IMR-90 (cell line): ENCODE results near the gene B3GALT4. TPM values are rescaled to one million over a fixed set of nuclear protein-coding genes. Genes with fewer than 3 reads are reported as not detected.

Experiments
- ATAC-seq: fragments of 200-7000 bp; cut with Tn5 transposase; 2 replicates; pipeline ENCODE4 v1.9.1; 2020; ENCODE audit warnings: low read depth, mild to moderate bottlenecking, moderate library complexity
- BruUV-seq: library from RNA; stranded (reverse); fragments of 400-500 nt; replicated peaks from 2 replicates; lab custom pipeline; 2021; lab: Mats Ljungman, UMichigan
- CTCF ChIA-PET: fragments of 300-600 bp; formaldehyde crosslinking; extraction: SDS; loops from one replicate; lab custom pipeline; 2021; ENCODE audit warnings: antibody characterized with exemption; lab: Yijun Ruan, JAX
- POLR2A ChIA-PET: fragments of 300-600 bp; sonication (Branson Sonifier 250); formaldehyde crosslinking; loops from one replicate; lab custom pipeline; 2022; ENCODE audit warnings: antibody characterized with exemption; ENCODE audit not compliant: unreplicated experiment; lab: Charles Lee
- DNase-seq: peaks from one replicate; pipeline ENCODE4 v3.0.0; 2013
- H2AFZ ChIP-seq: replicated peaks from 2 replicates; pipeline ENCODE3; 2013; ENCODE audit warnings: low read length, mild to moderate bottlenecking; ENCODE audit not compliant: poor library complexity
- H2AK5ac ChIP-seq: 2 replicates; pipeline ENCODE4 v1.6.1; 2013; ENCODE audit warnings: low read depth, low read length, inconsistent platforms
- H2AK9ac ChIP-seq: replicated peaks from 2 replicates; pipeline ENCODE3; 2013; ENCODE audit warnings: mild to moderate bottlenecking, low read depth, low read length, moderate library complexity; ENCODE audit not compliant: poor library complexity
- H2BK120ac ChIP-seq: 2 replicates; pipeline ENCODE4 v1.6.1; 2013; ENCODE audit warnings: low read depth, low read length, inconsistent platforms
- H2BK15ac ChIP-seq: 3 replicates; pipeline ENCODE4 v1.6.1; 2013; ENCODE audit warnings: low read depth, low read length, inconsistent platforms
- H2BK20ac ChIP-seq: 2 replicates; pipeline ENCODE4 v1.6.1; 2013; ENCODE audit warnings: low read depth, mild to moderate bottlenecking, inconsistent platforms, low read length, moderate library complexity
- H2BK5ac ChIP-seq: 2 replicates; pipeline ENCODE4 v1.6.1; 2013; ENCODE audit warnings: mild to moderate bottlenecking, low read depth, low read length, inconsistent platforms; ENCODE audit not compliant: poor library complexity, severe bottlenecking
- H3K14ac ChIP-seq: replicated peaks from 2 replicates; pipeline ENCODE4 v1.6.1; 2013; ENCODE audit warnings: low read depth, low read length, inconsistent platforms
- H3K18ac ChIP-seq: 2 replicates; pipeline ENCODE4 v1.6.1; 2013; ENCODE audit warnings: low read depth, low read length, control low read depth
- H3K23ac ChIP-seq: 2 replicates; pipeline ENCODE4 v1.6.1; 2013; ENCODE audit warnings: low read depth, low read length, inconsistent platforms
- H3K27ac ChIP-seq: 2 replicates; pipeline ENCODE4 v1.5.1; 2013; ENCODE audit warnings: mild to moderate bottlenecking, control low read depth, low read length; ENCODE audit not compliant: insufficient read depth
- H3K27me3 ChIP-seq: 2 replicates; pipeline ENCODE4 v1.6.1; 2013; ENCODE audit warnings: low read length; ENCODE audit not compliant: control insufficient read depth, insufficient read depth
- H3K36me3 ChIP-seq: 2 replicates; pipeline ENCODE4 v1.6.1; 2013; ENCODE audit warnings: low read length, mixed read lengths; ENCODE audit not compliant: control insufficient read depth, insufficient read depth
- H3K4ac ChIP-seq: 2 replicates; pipeline ENCODE4 v1.6.1; 2013; ENCODE audit warnings: low read depth, low read length, inconsistent platforms
- H3K4me1 ChIP-seq: 2 replicates; pipeline ENCODE4 v1.6.1; 2013; ENCODE audit warnings: low read length, mixed read lengths; ENCODE audit not compliant: control insufficient read depth, insufficient read depth
- H3K4me2 ChIP-seq: 2 replicates; pipeline ENCODE4 v1.6.1; 2013; ENCODE audit warnings: low read depth, mild to moderate bottlenecking, control low read depth, low read length, moderate library complexity
- H3K4me3 ChIP-seq: 2 replicates; pipeline ENCODE4 v1.5.1; 2013; ENCODE audit warnings: low read depth, mild to moderate bottlenecking, control low read depth, low read length, moderate library complexity; ENCODE audit not compliant: insufficient read depth
- H3K56ac ChIP-seq: 2 replicates; pipeline ENCODE4 v1.6.1; 2013; ENCODE audit warnings: low read length, inconsistent platforms; ENCODE audit not compliant: insufficient read depth; ENCODE audit errors: extremely low read depth
- H3K79me1 ChIP-seq, 2 experiments: 2 replicates each; pipeline ENCODE4 v1.6.1; 2013; ENCODE audit warnings: low read length in 2 of 2, inconsistent platforms in 1 of 2, low read depth in 1 of 2
- H3K9ac ChIP-seq: 2 replicates; pipeline ENCODE4 v1.6.1; 2013; ENCODE audit warnings: low read depth, low read length, control low read depth
- H3K9me1 ChIP-seq: 2 replicates; pipeline ENCODE4 v1.6.1; 2013; ENCODE audit warnings: low read length, inconsistent platforms; ENCODE audit not compliant: insufficient read depth
- H3K9me3 ChIP-seq: 2 replicates; pipeline ENCODE4 v1.6.1; 2013; ENCODE audit warnings: low read length; ENCODE audit not compliant: control insufficient read depth, insufficient read depth
- H4K20me1 ChIP-seq: 2 replicates; pipeline ENCODE4 v1.6.1; 2013; ENCODE audit warnings: low read length, inconsistent platforms; ENCODE audit not compliant: insufficient read depth
- H4K5ac ChIP-seq: 2 replicates; pipeline ENCODE4 v1.6.1; 2013; ENCODE audit warnings: mild to moderate bottlenecking, low read depth, low read length, control low read depth
- H4K8ac ChIP-seq, 2 experiments: 2 replicates each; pipeline ENCODE4 v1.6.1; 2013; ENCODE audit warnings: low read depth in 2 of 2, low read length in 2 of 2, control low read depth in 1 of 2, inconsistent platforms in 1 of 2
- H4K91ac ChIP-seq: 2 replicates; pipeline ENCODE4 v1.6.1; 2013; ENCODE audit warnings: low read depth, low read length, inconsistent platforms; ENCODE audit not compliant: insufficient read depth
- CEBPB ChIP-seq: IDR thresholded peaks from 2 replicates; pipeline ENCODE4 v1.6.1; 2012; ENCODE audit warnings: low read depth, low read length, improper control_type of control experiment
- CHD1 ChIP-seq: IDR thresholded peaks from 2 replicates; pipeline ENCODE4 v1.6.1; 2012; ENCODE audit warnings: low read depth, low read length, improper control_type of control experiment
- FOS ChIP-seq: fragments of 150-350 bp; IDR thresholded peaks from 2 replicates; pipeline ENCODE4 v1.6.1; 2016; ENCODE audit warnings: low read depth, low read length
- MAFK ChIP-seq: IDR thresholded peaks from 2 replicates; pipeline ENCODE4 v1.6.1; 2012; ENCODE audit warnings: low read depth, low read length, improper control_type of control experiment
- RCOR1 ChIP-seq: IDR thresholded peaks from 2 replicates; pipeline ENCODE4 v1.6.1; 2012; ENCODE audit warnings: mild to moderate bottlenecking, low read length, improper control_type of control experiment; ENCODE audit not compliant: insufficient replicate concordance
- RFX5 ChIP-seq: IDR thresholded peaks from 2 replicates; pipeline ENCODE4 v1.8.0; 2012; ENCODE audit warnings: low read depth, mild to moderate bottlenecking, low read length, moderate library complexity
- WGBS, 2 experiments: methylation state at CpG; one replicate each; pipeline versions ENCODE4 v1.1.5 to v1.1.7; 2013; ENCODE audit warnings: missing lambda C conversion rate in 2 of 2; ENCODE audit not compliant: insufficient read length in 1 of 2; ENCODE audit errors: extremely low coverage in 2 of 2; 5-methylcytosine and 5-hydroxymethylcytosine counted together
- dilution Hi-C: fragments of 300-500 bp; cut with HindIII; formaldehyde crosslinking; loops from one replicate; pipeline ENCODE4 v1.14.3; 2018; ENCODE audit warnings: low sequenced_read_pairs; ENCODE audit not compliant: unreplicated experiment
- in situ Hi-C: fragments of 300-500 bp; cut with MboI; formaldehyde crosslinking; loops from 3 replicates; pipeline ENCODE4 v1.14.3; 2019; ENCODE audit warnings: low sequenced_read_pairs, inconsistent platforms, mixed read lengths
- intact Hi-C: fragments of 100-400 bp; cut with micrococcal nuclease; formaldehyde crosslinking; loops from 2 replicates; pipeline ENCODE4 v1.10.0; 2022
- polyA plus RNA-seq, 3 experiments: library from polyadenylated mRNA; depleted of rRNA; stranded (reverse); fragments of >200 nt; gene quantifications; 2 replicates each; pipeline ENCODE4 v1.2.3, GENCODE V29; 2012; ENCODE audit warnings: low replicate concordance in 1 of 3
- total RNA-seq: library from RNA; depleted of rRNA; stranded (reverse); fragments of >200 nt; gene quantifications from 2 replicates; pipeline ENCODE4 v1.2.3, GENCODE V29; 2012
- TF ChIP-seq, protein P1 (sequence below): fragments of 150-350 bp; IDR thresholded peaks from 2 replicates; pipeline ENCODE4 v1.6.1; 2016; ENCODE audit warnings: low read depth, mild to moderate bottlenecking, low read length, moderate library complexity, borderline replicate concordance

Gene B3GALT4
- total and polyA plus RNA-seq, 2 of the 4 experiments (the other 2 are of a cell fraction): 0.70 to 0.72 TPM

DNA sequence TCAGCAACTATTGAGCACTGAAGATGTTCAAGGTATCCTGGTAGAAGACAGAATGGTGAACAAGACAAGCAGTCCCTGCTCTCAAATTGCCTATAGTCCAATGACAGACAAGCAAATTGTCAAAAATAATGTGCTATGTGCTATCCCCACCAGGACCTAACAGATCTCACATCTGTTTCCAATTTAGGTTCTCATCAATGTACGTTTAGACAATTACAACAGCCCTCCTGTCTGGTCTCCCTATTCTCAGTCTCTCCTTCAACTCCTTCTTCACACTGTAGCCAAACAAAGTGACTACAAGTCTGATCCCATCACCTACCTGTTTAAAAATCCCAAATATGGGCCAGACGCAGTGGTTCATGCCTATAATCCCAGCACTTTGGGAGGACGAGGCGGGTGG lies 29.4 kb downstream of the B3GALT4 start:
- H3K14ac ChIP-seq: no peak overlapping the region
- H2AK5ac ChIP-seq: no peak overlapping the region
- no peak overlapping the region for H4K91ac ChIP-seq
- WGBS, 2 experiments: 57% methylated on average over 1 of the region's 4 CpGs; no CpG with 5 or more reads in 1 of the 2 experiments
- H3K9me3 ChIP-seq: no peaks in the 10 kb centered on the region
- no peak overlapping the region for H2BK20ac ChIP-seq
- ChIA-PET CTCF (no interaction called here), POLR2A (no interaction called here)
- H3K36me3 ChIP-seq: peaks cover 19% of the 10 kb centered on the region
- H3K56ac ChIP-seq: no peak overlapping the region
- peaks cover 14 to 58% of the 10 kb centered on the region in 2 experiments for H3K79me1 ChIP-seq
- dilution Hi-C loops (no loop called here), in situ Hi-C loops (no loop called here), intact Hi-C loops (no loop called here)
- no peak for TF ChIP-seq CEBPB
- no peak for TF ChIP-seq RFX5
- TF ChIP-seq RCOR1: no peak
- no peak for TF ChIP-seq MAFK
- TF ChIP-seq, protein P1, sequence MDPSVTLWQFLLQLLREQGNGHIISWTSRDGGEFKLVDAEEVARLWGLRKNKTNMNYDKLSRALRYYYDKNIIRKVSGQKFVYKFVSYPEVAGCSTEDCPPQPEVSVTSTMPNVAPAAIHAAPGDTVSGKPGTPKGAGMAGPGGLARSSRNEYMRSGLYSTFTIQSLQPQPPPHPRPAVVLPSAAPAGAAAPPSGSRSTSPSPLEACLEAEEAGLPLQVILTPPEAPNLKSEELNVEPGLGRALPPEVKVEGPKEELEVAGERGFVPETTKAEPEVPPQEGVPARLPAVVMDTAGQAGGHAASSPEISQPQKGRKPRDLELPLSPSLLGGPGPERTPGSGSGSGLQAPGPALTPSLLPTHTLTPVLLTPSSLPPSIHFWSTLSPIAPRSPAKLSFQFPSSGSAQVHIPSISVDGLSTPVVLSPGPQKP: no peak
- no peak for TF ChIP-seq CHD1
- no peak for TF ChIP-seq FOS
- no peak overlapping the region for H2AFZ ChIP-seq
- BruUV-seq: no TSS peak
- H3K23ac ChIP-seq: no peak overlapping the region
- H3K4me1 ChIP-seq: no peaks in the 10 kb centered on the region
- no peak overlapping the region for H2BK5ac ChIP-seq
- H3K4me2 ChIP-seq: no peak overlapping the region
- no peak overlapping the region for H2AK9ac ChIP-seq
- peaks cover 13% of the 10 kb centered on the region; the same call in 1 of the 2 replicates for H4K20me1 ChIP-seq
- H3K27me3 ChIP-seq: no peaks in the 10 kb centered on the region
- no peak overlapping the region for H3K18ac ChIP-seq
- H3K27ac ChIP-seq: no peak overlapping the region
- H2BK15ac ChIP-seq: no peak overlapping the region
- H4K8ac ChIP-seq: no peak overlapping the region
- no peak overlapping the region for H3K9ac ChIP-seq
- H3K4ac ChIP-seq: no peak overlapping the region
- no peak overlapping the region for H4K5ac ChIP-seq
- ATAC-seq (no peak), DNase-seq (no peak)
- no peaks in the 10 kb centered on the region for H3K9me1 ChIP-seq
- no peak overlapping the region for H3K4me3 ChIP-seq
- no peak overlapping the region for H2BK120ac ChIP-seq
